ENCODE results near the gene DEPDC5. TPM values are rescaled to one million over a fixed set of nuclear protein-coding genes. Genes with fewer than 3 reads are reported as not detected.

Gene DEPDC5
- total RNA-seq, 2 experiments from 2014 or later = 43.0 to 77.1 TPM

DNA sequence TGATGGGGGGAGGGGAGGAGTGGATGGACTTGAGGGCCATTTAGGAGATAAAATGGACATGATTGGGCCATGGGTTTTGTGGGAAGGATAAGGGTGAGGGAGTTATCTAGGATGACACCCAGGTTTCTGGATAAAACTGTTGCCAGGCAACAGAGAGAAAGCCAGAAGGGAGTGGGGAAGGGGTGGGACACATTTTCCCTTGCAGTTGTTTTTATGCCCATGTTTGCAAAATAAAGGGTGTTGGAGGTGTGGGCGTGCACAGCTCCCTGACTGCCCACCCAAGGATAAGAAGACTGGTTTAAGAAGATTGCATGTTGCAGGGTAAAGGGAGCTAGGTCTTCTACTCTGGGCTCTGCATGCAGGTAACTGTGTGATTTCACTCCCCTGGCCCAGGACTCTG lies 172.2 kb downstream of the DEPDC5 start:
- Histone ChIP-seq H3K4me2 (ENCODE audit: low read length) (no peak overlapping the region), H3K9me2 (ENCODE audit: insufficient read depth, low read length) (no peaks in the 10 kb centered on the region), H3K9me3 (ENCODE audit: low read length) (no peaks in the 10 kb centered on the region), H2AFZ (ENCODE audit: low read length) (no peak overlapping the region), H3K79me2 (ENCODE audit: insufficient read depth, low read depth, low read length) (no peaks in the 10 kb centered on the region), H3K27ac (ENCODE audit: low read depth, low read length, poor library complexity, severe bottlenecking) (no peak overlapping the region), H3K36me3 (ENCODE audit: insufficient read depth, low read length) (no peaks in the 10 kb centered on the region), H3K4me1 (ENCODE audit: insufficient read depth, low read length, poor library complexity, severe bottlenecking) (peaks cover 17% of the 10 kb centered on the region), H4K20me1 (ENCODE audit: insufficient read depth, low read length) (no peaks in the 10 kb centered on the region), H3K4me3 (ENCODE audit: low read depth, low read length, poor library complexity, severe bottlenecking) (no peak overlapping the region)
- CTCF ChIA-PET (ENCODE audit: unreplicated experiment) = no interaction called here
- no TSS peak for BruUV-seq (replicated peaks)
- POLR2A ChIA-PET = interaction anchor here (0.7 kb wide), 1 partner anchor 53 kb away, joined by 5 read pairs; no protein-coding TSS in a partner anchor
- TF ChIP-seq EZH2phosphoT487 (IDR thresholded peaks at IDR 0.05; ENCODE audit: borderline replicate concordance, low read depth, low read length) = no peak
- no peak for DNase-seq (ENCODE audit: low spot score)
- intact Hi-C loops (cut with micrococcal nuclease; ENCODE audit: unreplicated experiment) = no loop called here

DNA sequence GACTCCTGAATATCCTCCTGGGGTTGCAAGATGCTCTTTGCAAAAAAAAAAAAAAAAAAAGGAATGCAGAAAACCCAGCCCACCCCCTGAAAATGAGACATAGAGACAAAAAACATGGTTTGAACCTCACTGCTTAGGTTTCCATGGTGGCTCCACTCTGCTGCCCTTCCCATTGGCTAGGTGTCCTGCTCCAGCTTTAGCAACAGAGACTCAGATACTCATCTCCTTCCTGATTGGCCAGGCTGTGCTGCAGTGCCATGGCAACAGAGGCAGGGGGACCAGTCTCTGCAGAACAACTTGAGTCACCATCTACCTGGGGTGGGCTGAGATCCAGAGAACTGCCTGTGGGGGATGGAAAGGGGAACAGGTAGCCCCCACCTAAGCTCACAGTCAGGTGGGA lies 173.2 kb downstream of the DEPDC5 start:
- Histone ChIP-seq H3K4me1 (ENCODE audit: insufficient read depth, low read length, poor library complexity, severe bottlenecking) (peaks cover 17% of the 10 kb centered on the region), H3K9me2 (ENCODE audit: insufficient read depth, low read length) (no peaks in the 10 kb centered on the region), H2AFZ (ENCODE audit: low read length) (no peak overlapping the region), H3K9me3 (ENCODE audit: low read length) (no peaks in the 10 kb centered on the region), H3K4me2 (ENCODE audit: low read length) (no peak overlapping the region), H3K27ac (ENCODE audit: low read depth, low read length, poor library complexity, severe bottlenecking) (no peak overlapping the region), H3K4me3 (ENCODE audit: low read depth, low read length, poor library complexity, severe bottlenecking) (no peak overlapping the region), H3K79me2 (ENCODE audit: insufficient read depth, low read depth, low read length) (no peaks in the 10 kb centered on the region), H3K36me3 (ENCODE audit: insufficient read depth, low read length) (no peaks in the 10 kb centered on the region), H4K20me1 (ENCODE audit: insufficient read depth, low read length) (no peaks in the 10 kb centered on the region)
- POLR2A ChIA-PET = interaction anchor here (0.6 to 0.7 kb wide), 2 partner anchors 54 to 407 kb away, joined by 4 to 5 read pairs; no protein-coding TSS in a partner anchor
- TF ChIP-seq, protein P1, sequence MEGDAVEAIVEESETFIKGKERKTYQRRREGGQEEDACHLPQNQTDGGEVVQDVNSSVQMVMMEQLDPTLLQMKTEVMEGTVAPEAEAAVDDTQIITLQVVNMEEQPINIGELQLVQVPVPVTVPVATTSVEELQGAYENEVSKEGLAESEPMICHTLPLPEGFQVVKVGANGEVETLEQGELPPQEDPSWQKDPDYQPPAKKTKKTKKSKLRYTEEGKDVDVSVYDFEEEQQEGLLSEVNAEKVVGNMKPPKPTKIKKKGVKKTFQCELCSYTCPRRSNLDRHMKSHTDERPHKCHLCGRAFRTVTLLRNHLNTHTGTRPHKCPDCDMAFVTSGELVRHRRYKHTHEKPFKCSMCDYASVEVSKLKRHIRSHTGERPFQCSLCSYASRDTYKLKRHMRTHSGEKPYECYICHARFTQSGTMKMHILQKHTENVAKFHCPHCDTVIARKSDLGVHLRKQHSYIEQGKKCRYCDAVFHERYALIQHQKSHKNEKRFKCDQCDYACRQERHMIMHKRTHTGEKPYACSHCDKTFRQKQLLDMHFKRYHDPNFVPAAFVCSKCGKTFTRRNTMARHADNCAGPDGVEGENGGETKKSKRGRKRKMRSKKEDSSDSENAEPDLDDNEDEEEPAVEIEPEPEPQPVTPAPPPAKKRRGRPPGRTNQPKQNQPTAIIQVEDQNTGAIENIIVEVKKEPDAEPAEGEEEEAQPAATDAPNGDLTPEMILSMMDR (conservative IDR thresholded peaks at IDR 0.05; ENCODE audit: low read length) = no peak
- no peak for TF ChIP-seq EZH2phosphoT487 (IDR thresholded peaks at IDR 0.05; ENCODE audit: borderline replicate concordance, low read depth, low read length)
- no TSS peak for BruUV-seq (replicated peaks)
- intact Hi-C loops (cut with micrococcal nuclease; ENCODE audit: unreplicated experiment) = no loop called here
- DNase-seq (ENCODE audit: low spot score) = no peak
- CTCF ChIA-PET (ENCODE audit: unreplicated experiment) = no interaction called here

DNA sequence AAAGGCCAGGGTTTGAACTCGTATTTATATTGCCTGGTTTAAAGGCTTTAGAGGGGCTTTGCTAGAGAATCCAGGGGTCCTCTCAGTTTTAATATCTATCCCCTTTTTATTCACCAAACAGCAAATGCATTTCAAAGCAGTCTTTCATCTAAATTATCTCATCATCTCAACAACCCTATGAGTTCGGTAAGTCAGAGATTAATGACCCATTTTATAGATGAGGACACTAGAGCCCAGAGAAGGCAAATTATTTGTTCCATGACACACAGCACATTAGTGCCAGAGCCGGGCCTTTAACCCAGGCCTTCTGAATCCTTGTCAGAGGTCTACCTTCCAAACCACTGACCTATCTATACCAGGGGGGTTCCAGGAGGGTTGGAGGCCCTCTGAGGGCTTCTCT lies 173.7 kb downstream of the DEPDC5 start:
- no peak for DNase-seq (ENCODE audit: low spot score)
- H3K79me2 ChIP-seq (ENCODE audit: insufficient read depth, low read depth, low read length) = no peaks in the 10 kb centered on the region
- H3K9me3 ChIP-seq (ENCODE audit: low read length) = no peaks in the 10 kb centered on the region
- intact Hi-C loops (cut with micrococcal nuclease; ENCODE audit: unreplicated experiment) = no loop called here
- no peaks in the 10 kb centered on the region for H3K9me2 ChIP-seq (ENCODE audit: insufficient read depth, low read length)
- no peak overlapping the region for H3K4me3 ChIP-seq (ENCODE audit: low read depth, low read length, poor library complexity, severe bottlenecking)
- H2AFZ ChIP-seq (ENCODE audit: low read length) = no peak overlapping the region
- BruUV-seq (replicated peaks) = no TSS peak
- CTCF ChIA-PET (ENCODE audit: unreplicated experiment) = no interaction called here
- H3K4me2 ChIP-seq (ENCODE audit: low read length) = no peak overlapping the region
- POLR2A ChIA-PET = interaction anchor here (0.6 kb wide), 1 partner anchor 407 kb away, joined by 4 read pairs; no protein-coding TSS in a partner anchor
- no peaks in the 10 kb centered on the region for H4K20me1 ChIP-seq (ENCODE audit: insufficient read depth, low read length)
- H3K4me1 ChIP-seq (ENCODE audit: insufficient read depth, low read length, poor library complexity, severe bottlenecking) = peaks cover 13% of the 10 kb centered on the region
- H3K36me3 ChIP-seq (ENCODE audit: insufficient read depth, low read length) = no peaks in the 10 kb centered on the region
- H3K27ac ChIP-seq (ENCODE audit: low read depth, low read length, poor library complexity, severe bottlenecking) = no peak overlapping the region
- TF ChIP-seq, protein P1 (conservative IDR thresholded peaks at IDR 0.05; ENCODE audit: low read length) = no peak
- TF ChIP-seq EZH2phosphoT487 (IDR thresholded peaks at IDR 0.05; ENCODE audit: borderline replicate concordance, low read depth, low read length) = no peak
